HL-60/S4 treated with phorbol 12-myristate 13-acetate at 8.2 ng/mL for 4 days and 3 days (cell line): ENCODE measurements around the gene PDE4B.

Experiments used
- in situ Hi-C: fragments of 300-500 bp; cut with MboI; formaldehyde crosslinking; loops from 2 replicates; pipeline ENCODE4 v1.15.0; 2022; ENCODE audit warnings: low sequenced_read_pairs

Gene PDE4B

GRCh38 chr1:66220477-66220876, 427.8 kb downstream of the PDE4B start:
- in situ Hi-C loops, result no loop called here

GRCh38 chr1:66223681-66224080, 431.0 kb downstream of the PDE4B start:
- in situ Hi-C loops, result no loop called here

GRCh38 chr1:66226985-66227384, 434.3 kb downstream of the PDE4B start:
- in situ Hi-C loops, result loop anchor here (25.0 kb wide), 1 partner anchor 265 kb away; no protein-coding TSS in a partner anchor

GRCh38 chr1:66227966-66228365, 435.3 kb downstream of the PDE4B start:
- in situ Hi-C loops, result loop anchor here (25.0 kb wide), 1 partner anchor 266 kb away; no protein-coding TSS in a partner anchor

GRCh38 chr1:66231217-66231616, 438.5 kb downstream of the PDE4B start:
- in situ Hi-C loops, result loop anchor here (25.0 kb wide), 1 partner anchor 269 kb away; no protein-coding TSS in a partner anchor

GRCh38 chr1:66231681-66232463, 439.2 kb downstream of the PDE4B start:
- in situ Hi-C loops, result loop anchor here (25.0 kb wide), 1 partner anchor 270 kb away; no protein-coding TSS in a partner anchor

GRCh38 chr1:66237042-66237441, 444.3 kb downstream of the PDE4B start:
- in situ Hi-C loops, result loop anchor here (25.0 kb wide), 1 partner anchor 275 kb away; no protein-coding TSS in a partner anchor

GRCh38 chr1:66237722-66238479, 445.2 kb downstream of the PDE4B start:
- in situ Hi-C loops, result loop anchor here (25.0 kb wide), 1 partner anchor 276 kb away; no protein-coding TSS in a partner anchor

- in situ Hi-C loops, result loop anchor here (25.0 kb wide), 1 partner anchor 278 kb away; no protein-coding TSS in a partner anchor
Measured at GRCh38 chr1:66239834-66240233, 447.1 kb downstream of the PDE4B start.

GRCh38 chr1:66240491-66241484, 448.1 kb downstream of the PDE4B start:
- in situ Hi-C loops, result loop anchor here (25.0 kb wide), 1 partner anchor 278 kb away; no protein-coding TSS in a partner anchor

- in situ Hi-C loops, result loop anchor here (25.0 kb wide), 1 partner anchor 281 kb away; no protein-coding TSS in a partner anchor
Measured at GRCh38 chr1:66242646-66243547, 450.2 kb downstream of the PDE4B start.

GRCh38 chr1:66243548-66244130, 450.9 kb downstream of the PDE4B start:
- in situ Hi-C loops, result loop anchor here (25.0 kb wide), 1 partner anchor 281 kb away; no protein-coding TSS in a partner anchor

GRCh38 chr1:66244429-66244828, 451.7 kb downstream of the PDE4B start:
- in situ Hi-C loops, result loop anchor here (25.0 kb wide), 1 partner anchor 282 kb away; no protein-coding TSS in a partner anchor

- in situ Hi-C loops, result loop anchor here (25.0 kb wide), 1 partner anchor 283 kb away; no protein-coding TSS in a partner anchor
Measured at GRCh38 chr1:66245691-66246090, 453.0 kb downstream of the PDE4B start.

GRCh38 chr1:66246351-66247269, 453.9 kb downstream of the PDE4B start:
- in situ Hi-C loops, result loop anchor here (25.0 kb wide), 1 partner anchor 284 kb away; no protein-coding TSS in a partner anchor

GRCh38 chr1:66247415-66248208, 454.9 kb downstream of the PDE4B start:
- in situ Hi-C loops, result loop anchor here (25.0 kb wide), 1 partner anchor 285 kb away; no protein-coding TSS in a partner anchor
